ENCODE measurements around the gene DAB1.
"Not testable (repeated sequence)": the region's sequence is repeated elsewhere in the genome, so short reads cannot be mapped to it uniquely, and the experiment has no call there.

Gene DAB1

GRCh38 chr1:57357462-57357861, 66.4 kb downstream of the DAB1 start:
- no peak for DNase-seq

- no peak for DNase-seq
These were observed 70.2 kb downstream of the DAB1 start for GRCh38 chr1:57353654-57354053.

GRCh38 chr1:57350610-57351009, 73.2 kb downstream of the DAB1 start:
- DNase-seq = no peak

- no peak for DNase-seq
These were observed 74.9 kb downstream of the DAB1 start for GRCh38 chr1:57348921-57349320.

GRCh38 chr1:57345916-57346315, 77.9 kb downstream of the DAB1 start:
- DNase-seq = no peak

GRCh38 chr1:57344265-57344664, 79.6 kb downstream of the DAB1 start:
- no peak for DNase-seq

- not testable (repeated sequence) for DNase-seq
These were observed 80.5 kb downstream of the DAB1 start for GRCh38 chr1:57343298-57343915.

GRCh38 chr1:57341721-57342120, 82.1 kb downstream of the DAB1 start:
- no peak for DNase-seq

GRCh38 chr1:57340334-57341070, 83.4 kb downstream of the DAB1 start:
- no peak for DNase-seq

GRCh38 chr1:57337623-57338022, 86.2 kb downstream of the DAB1 start:
- no peak for DNase-seq

- no peak for DNase-seq
These were observed 87.1 kb downstream of the DAB1 start for GRCh38 chr1:57336793-57337192.

- no peak for DNase-seq
These were observed 92.2 kb downstream of the DAB1 start for GRCh38 chr1:57331620-57332019.

GRCh38 chr1:57329937-57330336, 93.9 kb downstream of the DAB1 start:
- DNase-seq = no peak

- no peak for DNase-seq
These were observed 94.8 kb downstream of the DAB1 start for GRCh38 chr1:57329001-57329527.

GRCh38 chr1:57327946-57328345, 95.9 kb downstream of the DAB1 start:
- no peak for DNase-seq

- no peak for DNase-seq
These were observed 96.5 kb downstream of the DAB1 start for GRCh38 chr1:57327336-57327735.

GRCh38 chr1:57325536-57325935, 98.3 kb downstream of the DAB1 start:
- DNase-seq = no peak

- no peak for DNase-seq
These were observed 98.7 kb downstream of the DAB1 start for GRCh38 chr1:57325117-57325516.

- DNase-seq = no peak
These were observed 99.5 kb downstream of the DAB1 start for GRCh38 chr1:57324388-57324787.

GRCh38 chr1:57321776-57322175, 102.1 kb downstream of the DAB1 start:
- no peak for DNase-seq

GRCh38 chr1:57319791-57320190, 104.1 kb downstream of the DAB1 start:
- DNase-seq = no peak

- DNase-seq = no peak
These were observed 104.7 kb downstream of the DAB1 start for GRCh38 chr1:57319165-57319564.

GRCh38 chr1:57316861-57317260, 107.0 kb downstream of the DAB1 start:
- DNase-seq = no peak

- DNase-seq = no peak
These were observed 107.6 kb downstream of the DAB1 start for GRCh38 chr1:57316291-57316690.

- no peak for DNase-seq
These were observed 111.0 kb downstream of the DAB1 start for GRCh38 chr1:57312869-57313268.

Data from CD4-positive, alpha-beta T cell treated with Interferon gamma for 1 hour (primary cell).